Tibial nerve (tissue), 4 donors: Measurements from ENCODE around the gene SNRNP70. TPM values are rescaled to one million over a fixed set of nuclear protein-coding genes. Genes with fewer than 3 reads are reported as not detected.
A peak's percentile ranks its signal among the peaks of the same experiment; 100 is the strongest.
"Not testable (repeated sequence)": the region's sequence is repeated elsewhere in the genome, so short reads cannot be mapped to it uniquely, and the experiment has no call there.

ENCODE experiments used
- DNase-seq, 2 donors: peaks; one replicate each; pipeline ENCODE4 v3.0.0-alpha.2; 2019; ENCODE audit warnings: low spot score in 2 of 2
- H3K27ac ChIP-seq, 4 donors: fragments of 200-600 bp; sonication (generic) in 3 of 4; one replicate each; pipeline ENCODE4 v1.5.1; 2017 to 2019; ENCODE audit warnings: mild to moderate bottlenecking in 1 of 4
- H3K27me3 ChIP-seq, 2 donors: fragments of 200-600 bp; sonication (generic) in 1 of 2; one replicate each; pipeline versions ENCODE4 v1.5.1 to v1.6.0; 2017 to 2019
- H3K36me3 ChIP-seq, 3 donors: fragments of 200-600 bp; sonication (generic); one replicate each; pipeline ENCODE4 v1.5.1; 2018 to 2019
- H3K4me1 ChIP-seq, 4 donors: fragments of 200-600 bp; sonication (generic) in 3 of 4; one replicate each; pipeline ENCODE4 v1.5.1; 2017 to 2019
- H3K4me3 ChIP-seq, 4 donors: fragments of 200-600 bp; sonication (generic) in 3 of 4; one replicate each; pipeline ENCODE4 v1.5.1; 2017 to 2019; ENCODE audit warnings: mild to moderate bottlenecking in 1 of 4, moderate library complexity in 1 of 4
- H3K9me3 ChIP-seq, 4 donors: fragments of 200-600 bp; sonication (generic) in 3 of 4; one replicate each; pipeline ENCODE4 v1.5.1; 2017 to 2019
- CTCF ChIP-seq, 5 experiments: fragments of 200-600 bp in 3 of 5; fragments of 450-650 bp in 2 of 5; sonication (generic) in 3 of 5; IDR thresholded peaks; one replicate each; pipeline ENCODE4 v1.5.1; 2016 to 2019; ENCODE audit warnings: antibody characterized with exemption in 5 of 5, mild to moderate bottlenecking in 3 of 5, moderate library complexity in 2 of 5
- EP300 ChIP-seq, 2 donors: sonication (generic); formaldehyde crosslinking; IDR thresholded peaks; one replicate each; pipeline ENCODE4 v1.6.1; 2017; ENCODE audit warnings: antibody characterized with exemption in 2 of 2, mild to moderate bottlenecking in 1 of 2
- POLR2A ChIP-seq, 2 donors: fragments of 450-650 bp; IDR thresholded peaks; one replicate each; pipeline ENCODE4 v1.6.1; 2017; ENCODE audit warnings: antibody characterized with exemption in 2 of 2, mild to moderate bottlenecking in 2 of 2, moderate library complexity in 2 of 2
- WGBS, 2 donors: methylation state at CpG; one replicate each; pipeline ENCODE4 v1.1.5; 2018; 5-methylcytosine and 5-hydroxymethylcytosine counted together
- total RNA-seq, 4 donors: library from RNA; depleted of rRNA; stranded (reverse); fragments of >200 nt; gene quantifications; one replicate each; pipeline ENCODE4 v1.1.0, GENCODE V29; 2016

The SNRNP70 gene
- total RNA-seq, 4 donors from 2014 or later: 286 to 444 (median 400) TPM

DNA sequence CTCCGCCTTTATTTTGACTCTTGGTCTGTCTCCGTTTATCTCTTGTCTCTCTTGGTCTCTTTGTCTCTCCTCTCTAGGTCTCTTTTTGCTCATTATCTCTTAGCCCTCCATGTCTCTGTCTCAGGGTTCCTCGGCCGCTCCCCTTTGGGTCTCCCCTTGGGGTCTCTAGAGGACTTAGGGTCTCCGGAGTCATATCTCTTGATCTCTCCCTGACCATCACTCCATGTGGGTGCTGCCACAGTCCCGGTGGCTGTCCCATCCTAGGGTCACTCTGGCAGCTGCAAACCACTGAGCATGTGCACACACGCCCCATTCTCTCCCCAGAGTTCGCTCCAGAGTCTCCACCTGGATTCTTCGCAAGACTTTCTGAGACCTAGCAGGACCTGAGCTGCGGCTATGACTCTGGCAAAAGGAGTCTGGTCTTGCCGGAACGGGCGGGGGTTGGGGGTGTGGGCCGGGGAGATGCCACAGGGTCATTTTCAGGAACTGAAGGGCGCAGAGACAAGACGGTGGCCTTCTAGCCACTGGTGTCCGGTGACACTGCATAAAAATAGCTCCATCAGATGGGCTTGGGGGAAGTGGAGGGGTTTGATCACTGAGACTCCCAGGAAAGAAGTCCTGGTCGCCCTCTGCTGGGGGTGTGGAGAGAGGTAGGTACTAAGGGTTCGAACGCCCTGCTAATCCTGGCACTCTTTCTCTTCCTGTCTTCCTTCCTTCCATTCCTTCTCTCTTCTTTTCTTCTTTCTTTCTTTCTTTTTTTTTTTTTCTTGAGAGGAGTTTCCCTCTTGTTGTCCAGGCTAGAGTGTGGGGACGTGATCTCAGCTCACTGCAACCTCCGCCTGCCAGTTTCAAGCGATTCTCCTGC, 11.5 kb upstream of the SNRNP70 start:
- H3K27ac ChIP-seq: no peak overlapping the region
- peaks cover 4 to 55% of the 10 kb centered on the region in 2 donors for H3K27me3 ChIP-seq
- no peaks in the 10 kb centered on the region for H3K36me3 ChIP-seq
- H3K4me1 ChIP-seq: peaks cover 0 to 7% (median 0%) of the 10 kb centered on the region in 4 donors
- H3K4me3 ChIP-seq: no peak overlapping the region
- TF ChIP-seq CTCF (IDR thresholded peaks at IDR 0.05) (no peak), POLR2A (IDR thresholded peaks at IDR 0.05) (no peak), EP300 (IDR thresholded peaks at IDR 0.05) (no peak)
- H3K9me3 ChIP-seq: peaks cover 0 to 6% (median 0%) of the 10 kb centered on the region in 4 donors
- WGBS, 2 donors: 63 to 65% methylated on average over 23 of the region's 23 CpGs
- DNase-seq: no peak

GRCh38 chr19:49074869-49075268, 10.4 kb upstream of the SNRNP70 start:
- H3K4me1 ChIP-seq, H3K36me3 ChIP-seq, H3K27ac ChIP-seq, H3K9me3 ChIP-seq, H3K4me3 ChIP-seq: not testable (repeated sequence)
- 12 to 15% methylated on average over 9 of the region's 9 CpGs for WGBS, 2 donors
- peak; percentile 37 to 57 for DNase-seq
- peak; percentile 57 to 73 (median 62) for TF ChIP-seq CTCF (IDR thresholded peaks at IDR 0.05)
- peaks cover 4 to 44% of the 10 kb centered on the region in 2 donors for H3K27me3 ChIP-seq

DNA sequence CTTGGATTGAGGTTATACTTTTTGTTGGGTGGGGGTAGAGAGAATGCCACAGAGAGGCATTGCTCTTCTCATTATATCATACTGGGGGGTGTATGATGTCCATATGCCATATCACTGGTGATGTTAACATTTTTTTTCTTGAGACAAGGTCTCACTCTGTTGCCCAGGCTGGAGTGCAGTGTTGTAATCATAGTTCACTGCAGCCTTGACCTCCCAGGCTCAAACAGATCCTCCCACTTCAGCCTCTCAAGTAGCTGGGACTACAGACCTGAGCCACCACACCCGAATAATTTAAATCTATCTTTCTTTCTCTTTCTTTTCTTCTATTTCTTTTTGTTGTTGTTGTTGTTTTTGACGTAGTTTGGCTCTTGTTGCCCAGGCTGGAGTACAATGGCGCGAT, 4.9 kb upstream of the SNRNP70 start:
- WGBS, 2 donors: 91 to 92% methylated on average over 4 of the region's 4 CpGs
- H3K36me3 ChIP-seq: no peaks in the 10 kb centered on the region
- H3K4me3 ChIP-seq: no peak overlapping the region
- DNase-seq: no peak
- no peaks in the 10 kb centered on the region for H3K27me3 ChIP-seq
- no peak for TF ChIP-seq CTCF (IDR thresholded peaks at IDR 0.05)
- TF ChIP-seq EP300 (IDR thresholded peaks at IDR 0.05): no peak
- TF ChIP-seq POLR2A (IDR thresholded peaks at IDR 0.05): no peak
- H3K4me1 ChIP-seq: peaks cover 0 to 8% (median 4%) of the 10 kb centered on the region in 4 donors
- H3K27ac ChIP-seq: no peak overlapping the region
- no peaks in the 10 kb centered on the region for H3K9me3 ChIP-seq

DNA sequence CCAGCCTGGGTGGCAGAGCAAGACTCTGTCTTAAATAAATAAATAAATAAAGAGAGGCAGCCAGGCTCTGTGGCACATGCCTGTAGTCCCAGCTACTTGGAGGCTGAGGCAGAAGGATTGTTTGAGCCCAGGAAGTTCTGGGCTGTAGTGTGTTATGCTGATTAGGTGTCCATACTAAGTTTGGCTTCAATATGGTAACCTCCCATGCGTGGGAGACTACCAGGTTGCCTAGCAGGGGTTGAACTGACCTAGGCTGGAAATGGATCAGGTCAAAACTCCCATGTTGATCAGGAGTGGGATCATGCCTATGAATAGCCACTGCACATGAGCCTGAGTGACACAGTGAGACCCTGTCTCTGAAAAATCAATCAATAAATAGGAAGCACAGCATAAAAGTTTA, 4.0 kb upstream of the SNRNP70 start:
- 69 to 82% methylated on average over 1 of the region's 1 CpG for WGBS, 2 donors
- no peak for TF ChIP-seq EP300 (IDR thresholded peaks at IDR 0.05)
- TF ChIP-seq CTCF (IDR thresholded peaks at IDR 0.05): no peak
- TF ChIP-seq POLR2A (IDR thresholded peaks at IDR 0.05): no peak
- no peak overlapping the region for H3K27ac ChIP-seq
- no peak overlapping the region for H3K4me3 ChIP-seq
- H3K4me1 ChIP-seq: peaks cover 0 to 12% (median 7%) of the 10 kb centered on the region in 4 donors
- no peaks in the 10 kb centered on the region for H3K9me3 ChIP-seq
- no peak for DNase-seq
- no peaks in the 10 kb centered on the region for H3K27me3 ChIP-seq
- H3K36me3 ChIP-seq: no peaks in the 10 kb centered on the region

DNA sequence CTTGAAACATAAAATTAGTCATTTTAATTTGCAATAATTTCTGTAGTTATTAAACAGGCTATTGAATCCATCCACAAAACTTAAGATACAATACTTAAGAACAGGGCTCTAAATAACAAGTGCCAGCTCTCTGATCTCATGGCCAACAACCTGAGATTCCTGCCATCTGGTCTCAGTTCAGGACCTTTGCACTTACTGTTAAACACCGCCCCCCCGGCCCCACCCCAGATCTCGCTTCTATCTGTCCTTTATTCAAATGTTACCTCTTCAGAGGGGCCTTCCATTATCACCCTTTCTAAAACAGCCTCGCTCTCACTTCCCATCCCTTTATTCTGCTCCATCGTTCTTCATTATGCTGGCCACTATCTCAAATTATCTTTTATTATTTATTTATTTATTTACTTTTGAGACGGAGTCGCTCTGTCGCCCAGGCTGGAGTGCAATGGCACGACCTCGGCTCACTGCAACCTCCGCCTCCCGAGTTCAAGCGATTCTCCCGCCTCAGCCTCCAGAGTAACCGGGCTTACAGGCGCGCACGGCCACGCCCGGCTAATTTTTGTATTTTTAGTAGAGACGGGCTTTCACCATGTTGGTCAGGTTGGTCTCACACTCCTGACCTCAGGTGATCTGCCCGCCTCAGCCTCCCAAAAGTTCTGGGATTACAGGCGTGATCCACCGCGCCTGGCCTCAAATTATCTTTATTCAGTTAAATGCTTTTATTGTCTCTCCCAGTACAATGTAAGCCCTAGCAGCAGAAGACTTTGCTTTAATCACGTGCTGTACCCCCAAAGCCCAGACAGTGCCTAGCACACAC, 838 bp upstream of the SNRNP70 start:
- 69 to 70% methylated on average over 26 of the region's 26 CpGs for WGBS, 2 donors
- Histone ChIP-seq H3K27ac (peak overlapping the region; percentile 75 to 95 (median 87)), H3K4me3 (peak overlapping the region; percentile 71 to 98 (median 90)), H3K9me3 (no peaks in the 10 kb centered on the region), H3K4me1 (peaks cover 0 to 38% (median 18%) of the 10 kb centered on the region in 4 donors), H3K27me3 (no peaks in the 10 kb centered on the region), H3K36me3 (peaks cover 0 to 24% (median 0%) of the 10 kb centered on the region in 3 donors)
- DNase-seq: peak in 1 of 2 donors; percentile 8
- no peak for TF ChIP-seq EP300 (IDR thresholded peaks at IDR 0.05)
- TF ChIP-seq CTCF (IDR thresholded peaks at IDR 0.05): no peak
- no peak for TF ChIP-seq POLR2A (IDR thresholded peaks at IDR 0.05)
